PC-3 (cell line): ENCODE measurements around the gene DUSP2.

Source experiments
- EZH2 ChIP-seq: fragments of 300-600 bp; sonication (generic); IDR thresholded peaks from one replicate; pipeline ENCODE4 v1.6.1; 2017; ENCODE audit warnings: antibody characterized with exemption, mild to moderate bottlenecking, low read length; ENCODE audit not compliant: unreplicated experiment
- EZH2phosphoT487 ChIP-seq: fragments of 300-600 bp; sonication (generic); IDR thresholded peaks from 2 replicates; pipeline ENCODE4 v1.6.1; 2018; ENCODE audit warnings: mild to moderate bottlenecking, antibody characterized with exemption, low read length, borderline replicate concordance
- TF ChIP-seq, protein P1 (sequence below): fragments of 300-600 bp; sonication (generic); conservative IDR thresholded peaks from 2 replicates; pipeline ENCODE4 v1.5.1; 2017; ENCODE audit warnings: antibody characterized with exemption, low read depth, mild to moderate bottlenecking, low read length

DNA sequence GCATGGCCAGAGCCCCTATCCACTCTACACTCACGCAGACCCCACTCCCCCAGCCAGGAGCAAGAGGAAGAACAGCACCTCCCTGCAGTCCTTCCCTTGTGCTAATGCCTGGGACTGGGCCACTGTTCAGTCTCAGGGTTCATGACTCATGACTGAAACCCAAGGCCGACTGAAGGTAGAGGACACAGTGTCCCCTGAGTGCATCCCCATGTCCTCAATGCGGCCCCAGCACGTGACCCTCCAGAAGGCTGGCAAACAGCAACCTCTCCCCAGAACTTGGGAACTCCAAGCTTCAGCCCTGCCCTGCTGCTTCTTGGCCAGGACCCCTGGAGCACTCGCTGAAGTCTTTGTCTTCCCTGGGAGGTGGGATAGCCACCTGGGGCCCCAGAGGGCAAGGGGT, 22.8 kb downstream of the DUSP2 start:
- TF ChIP-seq, protein P1, sequence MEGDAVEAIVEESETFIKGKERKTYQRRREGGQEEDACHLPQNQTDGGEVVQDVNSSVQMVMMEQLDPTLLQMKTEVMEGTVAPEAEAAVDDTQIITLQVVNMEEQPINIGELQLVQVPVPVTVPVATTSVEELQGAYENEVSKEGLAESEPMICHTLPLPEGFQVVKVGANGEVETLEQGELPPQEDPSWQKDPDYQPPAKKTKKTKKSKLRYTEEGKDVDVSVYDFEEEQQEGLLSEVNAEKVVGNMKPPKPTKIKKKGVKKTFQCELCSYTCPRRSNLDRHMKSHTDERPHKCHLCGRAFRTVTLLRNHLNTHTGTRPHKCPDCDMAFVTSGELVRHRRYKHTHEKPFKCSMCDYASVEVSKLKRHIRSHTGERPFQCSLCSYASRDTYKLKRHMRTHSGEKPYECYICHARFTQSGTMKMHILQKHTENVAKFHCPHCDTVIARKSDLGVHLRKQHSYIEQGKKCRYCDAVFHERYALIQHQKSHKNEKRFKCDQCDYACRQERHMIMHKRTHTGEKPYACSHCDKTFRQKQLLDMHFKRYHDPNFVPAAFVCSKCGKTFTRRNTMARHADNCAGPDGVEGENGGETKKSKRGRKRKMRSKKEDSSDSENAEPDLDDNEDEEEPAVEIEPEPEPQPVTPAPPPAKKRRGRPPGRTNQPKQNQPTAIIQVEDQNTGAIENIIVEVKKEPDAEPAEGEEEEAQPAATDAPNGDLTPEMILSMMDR, result no peak
- TF ChIP-seq EZH2 (no peak), EZH2phosphoT487 (no peak)
